Measurements from ENCODE around the gene GRK5.

The GRK5 gene

DNA sequence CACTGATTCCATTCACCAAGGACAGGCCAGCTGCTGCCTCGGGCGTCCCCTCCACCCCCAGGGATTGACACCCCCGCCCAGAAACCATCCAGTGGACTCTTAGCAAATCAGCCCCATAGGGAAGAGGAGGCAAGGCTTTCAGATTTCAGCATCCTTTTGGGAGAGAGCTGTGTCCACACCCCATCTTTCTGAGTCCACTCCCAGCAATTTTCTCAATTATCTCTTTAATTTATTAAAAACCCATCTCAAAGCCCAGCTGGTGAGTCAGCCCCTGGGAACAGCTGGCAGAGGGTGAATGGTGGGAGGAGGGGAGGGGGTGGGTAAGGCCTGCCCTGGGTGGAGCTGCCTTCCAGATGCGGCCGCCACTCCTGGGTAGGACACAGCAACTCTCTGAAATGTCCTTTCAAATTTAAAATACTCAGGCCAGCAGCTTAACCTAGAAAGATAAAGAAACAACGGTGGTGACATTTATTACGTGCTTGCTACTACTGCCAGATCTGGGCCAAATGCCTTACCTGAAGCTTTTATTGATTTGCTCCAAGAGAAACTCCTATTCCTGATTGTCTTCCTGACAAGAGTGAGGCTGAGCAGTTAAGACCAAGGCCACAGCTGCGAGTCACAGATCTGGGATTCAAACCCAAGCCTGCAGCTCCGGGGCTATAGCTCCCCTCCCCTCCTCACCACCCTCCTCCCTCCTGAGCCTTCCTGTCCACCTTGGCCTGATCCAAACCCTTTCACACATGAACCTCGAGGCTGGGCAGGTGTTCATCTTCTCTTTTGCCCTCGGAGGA is 214.7 kb downstream of the GRK5 start:
- TF ChIP-seq, protein P1, sequence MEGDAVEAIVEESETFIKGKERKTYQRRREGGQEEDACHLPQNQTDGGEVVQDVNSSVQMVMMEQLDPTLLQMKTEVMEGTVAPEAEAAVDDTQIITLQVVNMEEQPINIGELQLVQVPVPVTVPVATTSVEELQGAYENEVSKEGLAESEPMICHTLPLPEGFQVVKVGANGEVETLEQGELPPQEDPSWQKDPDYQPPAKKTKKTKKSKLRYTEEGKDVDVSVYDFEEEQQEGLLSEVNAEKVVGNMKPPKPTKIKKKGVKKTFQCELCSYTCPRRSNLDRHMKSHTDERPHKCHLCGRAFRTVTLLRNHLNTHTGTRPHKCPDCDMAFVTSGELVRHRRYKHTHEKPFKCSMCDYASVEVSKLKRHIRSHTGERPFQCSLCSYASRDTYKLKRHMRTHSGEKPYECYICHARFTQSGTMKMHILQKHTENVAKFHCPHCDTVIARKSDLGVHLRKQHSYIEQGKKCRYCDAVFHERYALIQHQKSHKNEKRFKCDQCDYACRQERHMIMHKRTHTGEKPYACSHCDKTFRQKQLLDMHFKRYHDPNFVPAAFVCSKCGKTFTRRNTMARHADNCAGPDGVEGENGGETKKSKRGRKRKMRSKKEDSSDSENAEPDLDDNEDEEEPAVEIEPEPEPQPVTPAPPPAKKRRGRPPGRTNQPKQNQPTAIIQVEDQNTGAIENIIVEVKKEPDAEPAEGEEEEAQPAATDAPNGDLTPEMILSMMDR (IDR thresholded peaks at IDR 0.05; ENCODE audit: low read depth, low read length), result no peak
- no peak for TF ChIP-seq EZH2phosphoT487 (IDR thresholded peaks at IDR 0.05; ENCODE audit: low read depth)
- H3K79me2 ChIP-seq (ENCODE audit: low read length), result no peaks in the 10 kb centered on the region
- no peak overlapping the region for H3K27ac ChIP-seq (ENCODE audit: low read length)
- H4K20me1 ChIP-seq (ENCODE audit: insufficient read depth, low read length), result no peaks in the 10 kb centered on the region
- no peaks in the 10 kb centered on the region for H3K27me3 ChIP-seq (ENCODE audit: low read depth, low read length)
- no peak overlapping the region for H3K9ac ChIP-seq (ENCODE audit: low read length)
- H3K9me3 ChIP-seq (ENCODE audit: insufficient read depth, low read length), result no peaks in the 10 kb centered on the region
- no peak overlapping the region for H3K4me2 ChIP-seq (ENCODE audit: low read length)
- H3K4me1 ChIP-seq (ENCODE audit: low read length), result no peaks in the 10 kb centered on the region
- H3K4me3 ChIP-seq (ENCODE audit: low read length), result no peak overlapping the region
- H3K36me3 ChIP-seq (replicated peaks; ENCODE audit: low read depth, low read length), result no peaks in the 10 kb centered on the region
- H2AFZ ChIP-seq (ENCODE audit: low read depth, low read length), result no peak overlapping the region

DNA sequence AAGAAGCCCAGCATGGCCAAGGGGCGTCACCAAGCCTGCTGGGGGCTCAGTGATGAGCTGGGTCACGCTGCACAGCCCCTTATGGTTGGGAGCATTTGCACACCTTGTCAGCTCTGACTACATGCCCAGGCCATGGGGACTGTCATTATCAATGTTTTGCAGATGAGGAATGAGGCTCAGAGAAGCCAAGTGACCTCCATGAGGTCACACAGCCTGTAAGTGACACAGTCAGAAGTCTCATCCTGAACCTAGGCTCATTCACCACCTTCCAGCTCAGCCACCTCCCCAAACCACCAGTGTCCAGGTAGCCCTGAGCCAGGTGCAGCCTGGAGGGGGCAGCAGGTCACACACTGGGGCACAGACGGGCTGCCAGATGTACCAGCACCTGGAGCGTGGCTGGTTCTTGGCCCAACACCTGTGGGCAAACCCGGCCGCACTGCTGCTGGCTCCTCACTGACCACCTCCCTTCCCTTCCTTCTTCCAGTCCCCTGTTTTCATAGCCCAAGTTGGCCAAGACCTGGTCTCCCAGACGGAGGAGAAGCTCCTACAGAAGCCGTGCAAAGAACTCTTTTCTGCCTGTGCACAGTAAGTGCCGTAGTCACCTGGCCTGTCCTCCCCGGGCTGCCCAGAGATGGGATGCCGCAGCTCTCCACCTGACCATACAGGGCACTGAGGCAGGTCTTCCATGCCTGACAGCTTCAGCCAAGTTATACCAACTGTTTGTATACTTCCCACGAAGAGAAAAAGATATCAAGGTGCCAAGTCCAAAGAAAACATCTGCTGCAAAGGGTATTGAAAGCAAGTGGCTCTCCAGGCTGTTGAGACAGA is 215.5 kb downstream of the GRK5 start:
- Histone ChIP-seq H3K4me3 (ENCODE audit: low read length) (no peak overlapping the region), H3K36me3 (replicated peaks; ENCODE audit: low read depth, low read length) (no peaks in the 10 kb centered on the region), H3K27ac (ENCODE audit: low read length) (no peak overlapping the region), H2AFZ (ENCODE audit: low read depth, low read length) (no peak overlapping the region), H3K4me1 (ENCODE audit: low read length) (no peaks in the 10 kb centered on the region), H3K9ac (ENCODE audit: low read length) (no peak overlapping the region), H3K4me2 (ENCODE audit: low read length) (no peak overlapping the region), H3K9me3 (ENCODE audit: insufficient read depth, low read length) (no peaks in the 10 kb centered on the region), H3K79me2 (ENCODE audit: low read length) (no peaks in the 10 kb centered on the region), H4K20me1 (ENCODE audit: insufficient read depth, low read length) (no peaks in the 10 kb centered on the region), H3K27me3 (ENCODE audit: low read depth, low read length) (no peaks in the 10 kb centered on the region)
- TF ChIP-seq EZH2phosphoT487 (IDR thresholded peaks at IDR 0.05; ENCODE audit: low read depth), result no peak
- TF ChIP-seq, protein P1 (IDR thresholded peaks at IDR 0.05; ENCODE audit: low read depth, low read length), result no peak

- Histone ChIP-seq H3K4me1 (ENCODE audit: low read length) (no peaks in the 10 kb centered on the region), H2AFZ (ENCODE audit: low read depth, low read length) (no peak overlapping the region), H3K9me3 (ENCODE audit: insufficient read depth, low read length) (no peaks in the 10 kb centered on the region), H3K27me3 (ENCODE audit: low read depth, low read length) (no peaks in the 10 kb centered on the region), H3K4me2 (ENCODE audit: low read length) (no peak overlapping the region), H3K36me3 (replicated peaks; ENCODE audit: low read depth, low read length) (no peaks in the 10 kb centered on the region), H3K4me3 (ENCODE audit: low read length) (no peak overlapping the region), H3K27ac (ENCODE audit: low read length) (no peak overlapping the region), H4K20me1 (ENCODE audit: insufficient read depth, low read length) (no peaks in the 10 kb centered on the region), H3K79me2 (ENCODE audit: low read length) (no peaks in the 10 kb centered on the region), H3K9ac (ENCODE audit: low read length) (no peak overlapping the region)
- TF ChIP-seq, protein P1 (IDR thresholded peaks at IDR 0.05; ENCODE audit: low read depth, low read length), result no peak
- TF ChIP-seq EZH2phosphoT487 (IDR thresholded peaks at IDR 0.05; ENCODE audit: low read depth), result no peak
Measured at GRCh38 chr10:119423510-119424257, 216.3 kb downstream of the GRK5 start.

All from OCI-LY3 (cell line).